Smooth muscle cell of the brain vasculature (primary cell): ENCODE measurements around the gene WDR47.
"Not testable (repeated sequence)": the region's sequence is repeated elsewhere in the genome, so short reads cannot be mapped to it uniquely, and the experiment has no call there.

ENCODE experiments used
- DNase-seq: peaks from one replicate; pipeline ENCODE4 v3.0.0-alpha.2; 2012; ENCODE audit warnings: low read depth, low spot score

Gene WDR47

DNA sequence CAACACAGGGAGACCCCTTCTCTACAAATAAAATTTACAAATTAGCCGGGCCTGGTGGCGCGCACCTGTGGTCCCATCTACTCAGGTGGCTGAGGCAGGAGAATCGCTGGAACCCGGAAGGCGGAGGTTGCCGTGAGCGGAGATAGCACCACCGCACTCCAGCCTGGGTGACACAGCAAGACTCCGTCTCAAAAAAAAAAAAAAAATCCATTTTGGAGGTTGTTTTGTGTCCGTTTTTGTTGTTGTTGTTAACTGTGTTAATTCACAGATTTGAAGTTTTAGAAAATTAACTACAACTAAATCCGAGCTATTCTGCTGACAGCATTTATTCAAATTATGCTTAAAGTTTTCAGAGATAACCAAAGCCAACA is 79.2 kb downstream of the WDR47 start:
- DNase-seq, result no peak

DNA sequence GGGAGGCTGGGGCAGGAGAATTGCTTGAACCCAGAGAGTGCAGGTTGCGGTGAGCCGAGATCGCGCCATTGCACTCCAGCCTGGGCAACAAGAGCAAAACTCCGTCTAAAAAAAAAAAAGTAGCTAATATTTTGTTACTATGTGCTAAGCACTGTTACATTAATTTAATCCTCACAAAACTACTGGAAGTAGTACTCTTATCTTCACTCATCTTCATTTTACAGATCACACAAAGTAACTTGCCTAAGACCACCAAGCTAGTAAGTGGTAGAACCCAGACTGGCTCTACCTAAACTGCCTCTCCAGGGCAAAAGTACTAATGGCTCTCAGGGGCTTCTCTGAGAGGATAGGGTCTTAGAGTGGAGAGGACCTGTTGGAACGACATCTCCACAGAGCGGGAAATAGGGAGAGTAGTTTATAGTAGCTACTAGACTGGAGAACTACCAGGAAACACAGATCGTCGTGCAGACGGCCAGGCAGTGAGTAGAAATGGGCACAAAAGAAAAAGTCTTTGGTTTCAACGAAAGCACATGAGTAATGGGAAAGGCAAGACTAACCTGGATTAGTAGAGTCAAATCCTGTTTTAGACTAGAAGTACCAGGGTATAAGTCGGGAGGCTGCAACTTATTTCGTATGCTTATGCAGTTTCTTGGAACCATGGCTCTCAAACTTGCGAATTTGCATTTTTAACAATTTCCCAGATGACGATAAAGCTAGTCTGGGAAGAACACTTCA is 80.0 kb downstream of the WDR47 start:
- no peak for DNase-seq

DNA sequence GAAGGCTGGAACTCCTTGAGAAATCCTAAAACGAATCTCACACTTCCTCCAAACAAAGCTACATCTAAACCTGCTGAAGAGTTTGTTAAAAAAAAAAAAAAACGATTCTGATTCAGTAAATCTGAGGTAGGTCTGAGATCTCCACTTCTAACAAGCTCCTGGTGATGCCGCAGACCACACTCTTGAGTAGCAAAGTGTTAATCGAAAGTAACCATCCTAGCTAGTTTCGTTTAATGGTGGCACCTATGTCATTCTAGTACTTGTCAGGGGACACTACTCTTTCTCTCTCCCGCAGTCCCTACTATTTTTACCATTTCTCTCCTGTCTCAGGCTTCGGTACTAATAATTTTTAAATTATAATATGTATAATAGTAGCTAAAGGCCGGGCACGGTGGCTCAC is 80.7 kb downstream of the WDR47 start:
- no peak for DNase-seq

DNA sequence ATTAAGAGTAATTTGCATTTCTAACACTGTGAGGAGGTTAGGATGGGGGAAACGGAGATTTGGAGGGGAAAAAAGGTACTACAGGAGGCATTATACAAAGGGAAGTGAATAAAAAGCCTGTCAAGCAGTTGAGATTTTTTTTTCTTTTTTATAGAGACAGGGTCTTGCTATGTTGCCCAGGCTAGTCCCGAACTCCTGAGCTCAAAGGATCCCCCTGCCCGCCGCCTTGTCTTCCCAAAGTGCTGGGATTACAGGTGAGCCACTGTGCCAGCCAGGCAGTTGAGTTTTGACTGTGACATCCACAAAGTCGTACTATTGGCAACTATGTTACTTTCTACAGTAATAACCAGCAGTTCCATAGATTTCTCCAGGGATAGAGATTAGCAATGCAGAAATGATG is 81.2 kb downstream of the WDR47 start:
- no peak for DNase-seq

GRCh38 chr1:108957888-108958287 is 84.0 kb downstream of the WDR47 start:
- no peak for DNase-seq

DNA sequence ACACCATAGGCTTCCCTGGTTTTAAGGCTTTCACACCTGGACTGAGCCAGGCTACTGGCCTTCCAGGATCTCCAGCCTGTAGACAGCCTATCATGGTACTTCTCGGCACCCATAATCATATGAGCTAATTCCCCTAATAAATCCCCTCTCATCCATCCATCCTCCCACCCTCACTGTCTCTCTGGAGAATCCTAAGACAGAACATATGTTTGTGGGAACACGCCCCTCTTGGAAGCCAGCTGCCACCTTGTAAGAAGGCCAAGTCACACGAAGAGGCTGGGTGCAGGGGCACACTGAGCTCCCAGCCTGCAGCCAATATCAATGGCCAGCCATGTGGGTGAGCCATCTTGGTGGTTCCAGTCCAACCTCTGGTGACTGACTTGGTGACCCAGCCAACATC is 86.0 kb downstream of the WDR47 start:
- no peak for DNase-seq

GRCh38 chr1:108955111-108955510 is 86.8 kb downstream of the WDR47 start:
- DNase-seq, result no peak

GRCh38 chr1:108953452-108953851 is 88.5 kb downstream of the WDR47 start:
- no peak for DNase-seq

DNA sequence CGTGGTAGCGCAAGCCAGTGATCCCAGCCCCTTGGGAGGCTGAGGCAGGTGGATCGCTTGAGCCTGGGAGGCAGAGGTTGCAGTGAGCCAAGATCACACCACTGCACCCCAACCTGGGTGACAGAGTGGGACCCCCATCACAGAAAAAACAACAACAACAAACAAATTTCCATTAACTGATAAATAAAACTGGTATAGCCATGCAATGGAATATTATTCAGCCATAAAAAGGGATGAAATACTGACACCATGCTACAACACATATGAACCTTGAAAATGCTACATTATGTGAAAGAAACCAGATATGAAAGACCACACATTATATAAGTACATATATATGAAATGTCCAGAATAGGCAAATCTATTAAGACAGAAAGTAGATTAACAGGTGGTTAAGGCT is 90.7 kb downstream of the WDR47 start:
- no peak for DNase-seq

DNA sequence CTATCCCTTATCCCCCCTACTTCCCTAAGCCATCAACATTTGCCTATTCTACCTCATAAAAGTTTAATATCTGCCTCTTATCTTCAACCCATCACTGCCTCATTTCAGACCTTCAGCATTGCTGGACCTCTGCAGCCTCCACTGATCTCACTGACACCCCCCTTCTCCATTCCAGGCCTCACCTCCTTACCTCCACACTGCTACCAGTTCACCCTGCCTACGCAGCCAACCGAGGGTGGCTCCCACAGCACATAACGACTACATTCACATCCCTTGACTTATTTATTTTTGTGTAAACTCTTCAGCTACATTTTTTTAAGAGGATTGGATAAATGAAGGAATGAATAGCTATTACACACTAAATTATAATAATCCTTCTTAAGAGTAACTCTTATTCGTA is 92.9 kb downstream of the WDR47 start:
- DNase-seq, result no peak

DNA sequence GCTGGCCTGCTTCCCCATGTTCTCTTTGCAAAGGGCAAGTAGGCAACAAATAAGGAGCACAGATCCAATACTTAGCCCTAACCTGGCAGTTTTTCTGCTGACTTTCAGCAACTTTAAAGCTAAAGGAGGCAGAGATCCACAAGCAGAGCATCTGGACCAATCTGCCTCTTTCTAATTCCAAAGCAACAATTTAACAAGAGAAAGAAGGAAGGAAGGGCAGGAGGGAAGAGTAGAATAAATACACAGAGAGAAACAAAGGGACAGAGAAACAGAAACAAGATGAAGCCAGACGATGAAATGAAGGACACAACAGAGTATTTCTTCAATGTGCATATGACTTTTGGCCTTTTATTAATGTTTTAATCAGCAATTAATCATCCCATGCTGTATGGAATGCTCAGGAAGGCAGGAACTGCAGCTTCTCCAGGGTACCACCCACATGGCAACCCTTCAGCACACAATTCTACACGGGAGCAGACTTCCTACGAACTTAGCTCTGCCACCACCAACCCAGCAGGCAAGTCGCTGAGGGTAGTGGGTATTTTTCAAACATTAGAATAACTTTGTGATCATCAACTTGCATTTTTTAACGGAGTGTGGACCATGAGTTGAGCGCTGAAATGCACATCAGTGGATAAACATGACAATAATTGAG is 93.9 kb downstream of the WDR47 start:
- DNase-seq, result no peak

DNA sequence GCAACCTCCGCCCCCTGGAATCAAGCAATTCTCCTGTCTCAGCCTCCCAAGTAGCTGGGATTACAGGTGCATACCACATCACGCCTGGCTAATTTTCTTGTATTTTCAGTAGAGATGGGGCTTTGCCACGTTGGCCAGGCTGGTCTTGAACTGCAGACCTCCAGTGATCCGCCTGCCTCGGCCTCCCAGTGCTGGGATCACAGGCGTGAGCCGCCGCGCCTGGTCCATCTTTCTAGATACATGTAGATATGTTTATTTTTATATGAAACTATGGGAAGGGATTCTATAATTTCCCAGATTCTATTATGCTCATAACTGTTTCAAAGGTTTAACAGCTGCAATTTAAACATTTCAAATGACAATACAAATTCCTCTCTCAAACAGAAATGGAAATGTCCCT is 105.7 kb downstream of the WDR47 start:
- no peak for DNase-seq

DNA sequence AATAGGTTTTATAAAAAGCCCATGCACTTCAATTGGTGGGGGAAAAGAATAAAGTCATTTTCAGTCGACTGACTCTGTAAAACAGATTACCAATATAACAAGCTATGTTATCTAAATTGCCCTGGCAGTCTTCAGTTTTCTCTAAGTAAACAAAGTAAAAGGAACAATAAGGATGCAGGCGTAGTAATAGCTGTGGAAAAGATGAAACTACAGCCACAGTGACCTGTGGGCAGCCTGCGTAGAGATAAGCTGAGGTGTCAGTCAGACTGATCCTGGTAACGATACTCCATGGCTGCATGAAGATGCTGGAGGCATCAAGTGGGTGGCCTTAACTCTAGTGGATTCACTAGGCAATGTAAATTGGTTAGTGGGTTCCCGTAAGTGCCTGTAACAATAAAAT is 108.0 kb downstream of the WDR47 start:
- DNase-seq, result no peak

DNA sequence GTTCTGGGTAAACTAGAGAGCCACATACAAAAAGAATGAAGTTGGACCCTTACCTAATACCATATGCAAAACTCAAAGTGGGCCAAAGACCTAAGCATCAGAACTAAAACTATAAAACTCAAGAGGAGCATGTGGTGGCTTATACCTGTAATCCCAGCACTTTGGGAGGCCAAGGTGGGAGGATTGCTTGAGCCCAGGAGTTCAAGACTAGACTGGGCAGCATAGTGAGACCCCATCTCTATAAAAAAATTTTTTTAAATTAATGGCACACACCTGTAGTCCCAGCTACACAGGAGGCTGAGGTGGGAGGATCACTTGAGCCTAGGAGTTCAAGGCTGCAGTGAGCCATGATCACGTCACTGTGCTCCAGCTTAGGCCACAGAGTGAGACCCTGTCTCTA is 114.3 kb downstream of the WDR47 start:
- DNase-seq, result not testable (repeated sequence)

GRCh38 chr1:108925920-108926319 is 116.0 kb downstream of the WDR47 start:
- no peak for DNase-seq
